HepG2 (cell line): ENCODE data around the gene EFEMP2. TPM values are rescaled to one million over a fixed set of nuclear protein-coding genes. Genes with fewer than 3 reads are reported as not detected.
A peak's percentile ranks its signal among the peaks of the same experiment; 100 is the strongest.

ENCODE experiments used
- BRCA1 ChIP-seq: sonication (generic); formaldehyde crosslinking; IDR thresholded peaks from 2 replicates; pipeline ENCODE4 v1.4.0; 2020; ENCODE audit warnings: missing genetic modification reagents
- DNMT3B ChIP-seq: conservative IDR thresholded peaks from 2 replicates; pipeline ENCODE4 v1.6.1; 2016; ENCODE audit warnings: missing biosample characterization, control low read depth
- FOXC1 ChIP-seq: sonication (generic); formaldehyde crosslinking; IDR thresholded peaks from 2 replicates; pipeline ENCODE4 v1.8.0; 2022; ENCODE audit warnings: mild to moderate bottlenecking, missing genetic modification reagents, borderline replicate concordance
- HOXA5 ChIP-seq: sonication (generic); formaldehyde crosslinking; IDR thresholded peaks from 2 replicates; pipeline ENCODE4 v1.4.0; 2020; ENCODE audit warnings: missing genetic modification reagents
- LRRFIP1 ChIP-seq: sonication (generic); formaldehyde crosslinking; conservative IDR thresholded peaks from 2 replicates; pipeline ENCODE4 v1.4.0; 2020; ENCODE audit warnings: missing genetic modification reagents
- MEIS2 ChIP-seq: sonication (generic); formaldehyde crosslinking; IDR thresholded peaks from 2 replicates; pipeline ENCODE4 v1.9.0; 2021; ENCODE audit warnings: mild to moderate bottlenecking, missing genetic modification reagents
- MXD1 ChIP-seq: sonication (generic); formaldehyde crosslinking; IDR thresholded peaks from 2 replicates; pipeline ENCODE4 v1.4.0; 2020; ENCODE audit warnings: mild to moderate bottlenecking, missing genetic modification reagents
- NFKB2 ChIP-seq: sonication (generic); formaldehyde crosslinking; IDR thresholded peaks from 2 replicates; pipeline ENCODE4 v1.4.0; 2020; ENCODE audit warnings: missing genetic modification reagents, borderline replicate concordance
- PBX3 ChIP-seq: sonication (generic); formaldehyde crosslinking; IDR thresholded peaks from 2 replicates; pipeline ENCODE4 v1.8.1; 2023; ENCODE audit warnings: missing genetic modification reagents, inconsistent platforms, borderline replicate concordance
- PHB2 ChIP-seq: fragments of 450-650 bp; IDR thresholded peaks from 2 replicates; pipeline ENCODE4 v1.6.1; 2018; ENCODE audit not compliant: partially characterized antibody
- SIX1 ChIP-seq: sonication (generic); formaldehyde crosslinking; IDR thresholded peaks from 2 replicates; pipeline ENCODE4 v1.4.0; 2020; ENCODE audit warnings: missing genetic modification reagents, borderline replicate concordance
- ZMYM4 ChIP-seq: sonication (generic); formaldehyde crosslinking; IDR thresholded peaks from 2 replicates; pipeline ENCODE4 v1.8.1; 2023; ENCODE audit warnings: mild to moderate bottlenecking, missing genetic modification reagents
- ZNF180 ChIP-seq: sonication (generic); formaldehyde crosslinking; IDR thresholded peaks from 2 replicates; pipeline ENCODE4 v1.4.0; 2020; ENCODE audit warnings: low read depth, missing genetic modification reagents, borderline replicate concordance
- ZNF614 ChIP-seq: IDR thresholded peaks from 2 replicates; pipeline ENCODE4 v1.6.1; 2018; ENCODE audit warnings: missing biosample characterization, missing genetic modification reagents, inconsistent platforms, borderline replicate concordance
- ZNF639 ChIP-seq: conservative IDR thresholded peaks from 2 replicates; pipeline ENCODE4 v1.6.1; 2018; ENCODE audit warnings: missing genetic modification reagents
- ZNF747 ChIP-seq: sonication (generic); formaldehyde crosslinking; IDR thresholded peaks from 2 replicates; pipeline ENCODE4 v1.8.1; 2023; ENCODE audit warnings: missing genetic modification reagents, mild to moderate bottlenecking, borderline replicate concordance
- ZSCAN21 ChIP-seq: sonication (generic); formaldehyde crosslinking; IDR thresholded peaks from 2 replicates; pipeline ENCODE4 v1.8.0; 2022; ENCODE audit warnings: mild to moderate bottlenecking, missing genetic modification reagents, moderate library complexity, borderline replicate concordance
- ZSCAN9 ChIP-seq: IDR thresholded peaks from 2 replicates; pipeline ENCODE4 v1.6.1; 2016; ENCODE audit warnings: borderline replicate concordance
- polyA plus RNA-seq, 8 experiments: library from polyadenylated mRNA; depleted of rRNA in 3 of 8; stranded (reverse) in 7 of 8; unstranded in 1 of 8; fragments of >200 nt; fragmentation: Illumina TruSeq in 4 of 8; extraction: Trizol in 4 of 8; gene quantifications; 2 replicates each; pipeline versions ENCODE4 v1.2.1 to v1.2.3, GENCODE V29; 2011 to 2016; ENCODE audit warnings: low read depth in 4 of 8, missing spikeins in 1 of 8, mixed read lengths in 1 of 8; ENCODE audit not compliant: insufficient read depth in 1 of 8
- total RNA-seq, 5 experiments: library from RNA; depleted of rRNA; stranded (reverse); fragments of >200 nt; fragmentation: Illumina TruSeq; extraction: Trizol; gene quantifications; 2 replicates each; pipeline ENCODE4 v1.2.3, GENCODE V29; 2016; ENCODE audit warnings: low read depth in 1 of 5
- TF ChIP-seq, protein P1 (sequence below): sonication (generic); formaldehyde crosslinking; IDR thresholded peaks from 2 replicates; pipeline ENCODE4 v1.4.0; 2020; ENCODE audit warnings: mild to moderate bottlenecking, missing genetic modification reagents

EFEMP2 gene
- total and polyA plus RNA-seq, 2 of the 13 experiments (the other 11 are each of a cell fraction or from before 2014, with no cell fraction given), result 7.4 to 29.7 TPM

DNA sequence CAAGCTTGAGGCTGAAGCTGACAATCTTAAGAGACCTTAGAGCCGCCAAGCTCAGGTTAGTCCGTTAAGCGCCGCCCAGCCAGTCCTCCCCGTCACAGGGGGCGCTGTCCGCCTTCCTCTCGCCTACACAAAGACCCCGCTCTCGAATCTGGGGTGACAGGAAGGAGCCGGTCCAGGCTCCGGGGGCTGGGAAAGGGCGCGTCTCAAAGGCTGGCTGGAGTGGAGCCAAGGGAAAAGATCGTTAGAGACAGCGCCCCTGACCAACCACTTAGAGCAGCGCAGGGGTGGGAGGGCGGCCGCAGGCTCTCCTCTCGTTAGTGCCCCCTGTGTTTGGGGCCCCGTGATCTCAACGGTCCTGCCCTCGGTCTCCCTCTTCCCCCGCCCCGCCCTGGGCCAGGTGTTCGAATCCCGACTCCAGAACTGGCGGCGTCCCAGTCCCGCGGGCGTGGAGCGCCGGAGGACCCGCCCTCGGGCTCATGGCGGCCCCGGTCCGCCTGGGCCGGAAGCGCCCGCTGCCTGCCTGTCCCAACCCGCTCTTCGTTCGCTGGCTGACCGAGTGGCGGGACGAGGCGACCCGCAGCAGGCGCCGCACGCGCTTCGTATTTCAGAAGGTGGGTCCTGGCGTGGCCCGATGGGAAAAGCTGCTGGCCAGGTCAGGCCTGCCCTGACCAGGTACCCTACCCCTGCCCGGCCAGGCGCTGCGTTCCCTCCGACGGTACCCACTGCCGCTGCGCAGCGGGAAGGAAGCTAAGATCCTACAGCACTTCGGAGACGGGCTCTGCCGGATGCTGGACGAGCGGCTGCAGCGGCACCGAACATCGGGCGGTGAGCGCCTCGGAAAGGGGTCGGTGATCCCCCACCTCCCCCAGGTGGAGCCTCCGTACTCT lies 12.1 kb downstream of the EFEMP2 start, which contains the start of gene MUS81 (continued):
- 0 out of 2 replicates have a peak, but pooled peaks have one; percentile 29 for TF ChIP-seq ZSCAN21 (CRISPR knock-in tag)
- peak; percentile 69; the same call in 1 of the 2 replicates for TF ChIP-seq HOXA5 (CRISPR knock-in tag)
- TF ChIP-seq ZMYM4 (CRISPR knock-in tag), result peak; percentile 96
- TF ChIP-seq BRCA1 (CRISPR knock-in tag), result 0 out of 2 replicates have a peak, but pooled peaks have one; percentile 47
- TF ChIP-seq ZSCAN9 (CRISPR knock-in tag), result peak; percentile 82; the same call in 1 of the 2 replicates
- no peak for TF ChIP-seq NFKB2 (CRISPR knock-in tag)
- TF ChIP-seq PHB2, result no peak
- peak; percentile 75; the same call in 1 of the 2 replicates for TF ChIP-seq MEIS2 (CRISPR knock-in tag)
- peak; percentile 54; the same call in 1 of the 2 replicates for TF ChIP-seq ZNF614 (CRISPR knock-in tag)
- TF ChIP-seq, protein P1, sequence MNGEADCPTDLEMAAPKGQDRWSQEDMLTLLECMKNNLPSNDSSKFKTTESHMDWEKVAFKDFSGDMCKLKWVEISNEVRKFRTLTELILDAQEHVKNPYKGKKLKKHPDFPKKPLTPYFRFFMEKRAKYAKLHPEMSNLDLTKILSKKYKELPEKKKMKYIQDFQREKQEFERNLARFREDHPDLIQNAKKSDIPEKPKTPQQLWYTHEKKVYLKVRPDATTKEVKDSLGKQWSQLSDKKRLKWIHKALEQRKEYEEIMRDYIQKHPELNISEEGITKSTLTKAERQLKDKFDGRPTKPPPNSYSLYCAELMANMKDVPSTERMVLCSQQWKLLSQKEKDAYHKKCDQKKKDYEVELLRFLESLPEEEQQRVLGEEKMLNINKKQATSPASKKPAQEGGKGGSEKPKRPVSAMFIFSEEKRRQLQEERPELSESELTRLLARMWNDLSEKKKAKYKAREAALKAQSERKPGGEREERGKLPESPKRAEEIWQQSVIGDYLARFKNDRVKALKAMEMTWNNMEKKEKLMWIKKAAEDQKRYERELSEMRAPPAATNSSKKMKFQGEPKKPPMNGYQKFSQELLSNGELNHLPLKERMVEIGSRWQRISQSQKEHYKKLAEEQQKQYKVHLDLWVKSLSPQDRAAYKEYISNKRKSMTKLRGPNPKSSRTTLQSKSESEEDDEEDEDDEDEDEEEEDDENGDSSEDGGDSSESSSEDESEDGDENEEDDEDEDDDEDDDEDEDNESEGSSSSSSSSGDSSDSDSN (CRISPR knock-in tag), result peak; percentile 76
- no peak for TF ChIP-seq SIX1 (CRISPR knock-in tag)
- peak; percentile 29 for TF ChIP-seq ZNF747 (CRISPR knock-in tag)
- no peak for TF ChIP-seq PBX3 (CRISPR knock-in tag)
- peak; percentile 80 for TF ChIP-seq ZNF639 (CRISPR knock-in tag)
- TF ChIP-seq LRRFIP1 (CRISPR knock-in tag), result no peak
- TF ChIP-seq MXD1, result peak; percentile 72
- TF ChIP-seq FOXC1 (CRISPR knock-in tag), result peak; percentile 84
- TF ChIP-seq DNMT3B (CRISPR knock-in tag), result 0 out of 2 replicates have a peak, but pooled peaks have one; percentile 23
- TF ChIP-seq ZNF180, result no peak
